VCaP (cell line): Measurements from ENCODE around the gene HSPB1.
A peak's percentile ranks its signal among the peaks of the same experiment; 100 is the strongest.

ENCODE experiments used
- H3K27ac ChIP-seq: fragments of 450-650 bp; 2 replicates; pipeline ENCODE4 v1.5.1; 2017
- CTCF ChIP-seq: fragments of 450-650 bp; conservative IDR thresholded peaks from 2 replicates; pipeline ENCODE4 v1.5.1; 2017; ENCODE audit warnings: mild to moderate bottlenecking, moderate library complexity

The HSPB1 gene

DNA sequence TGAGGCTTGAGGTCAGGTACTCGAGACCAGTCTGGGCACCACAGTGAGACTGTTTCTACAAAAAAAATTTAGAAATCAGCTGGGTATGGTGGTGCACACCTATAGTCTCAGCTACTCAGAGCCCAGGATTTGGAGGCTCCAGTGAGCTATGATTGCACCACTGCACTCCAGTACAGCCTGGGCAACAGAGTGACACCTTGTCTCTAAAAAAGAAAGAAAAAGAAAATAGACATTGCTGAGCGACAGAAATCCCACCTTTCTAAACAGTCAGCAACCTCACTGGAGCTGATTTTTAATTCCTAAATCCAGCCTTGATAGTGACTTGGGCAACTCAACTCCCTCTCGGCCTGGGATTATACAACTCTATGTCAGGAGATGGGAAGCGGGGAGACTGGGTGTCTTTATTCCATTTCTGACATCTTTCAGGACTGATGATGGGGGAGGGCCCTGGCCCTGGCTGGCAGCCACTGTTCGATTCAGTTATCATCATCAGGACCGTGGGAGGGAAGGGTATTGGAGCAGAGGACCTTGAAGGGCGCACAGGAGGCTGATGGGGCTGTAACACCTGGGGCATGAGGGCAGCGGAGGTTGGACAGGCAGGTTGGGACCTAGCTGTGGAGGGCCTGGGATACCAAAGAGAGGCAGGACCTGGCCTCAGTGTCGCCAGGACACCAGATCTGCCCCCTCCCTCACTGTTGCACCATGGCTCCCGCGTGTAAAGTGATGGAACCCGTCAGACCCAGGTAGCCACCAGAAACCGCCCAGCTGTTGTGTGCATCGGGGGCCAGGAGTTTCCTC, 14.7 kb downstream of the HSPB1 start:
- peak overlapping the region; percentile 93 for H3K27ac ChIP-seq
- TF ChIP-seq CTCF: no peak

GRCh38 chr7:76317782-76318487, 15.5 kb downstream of the HSPB1 start:
- H3K27ac ChIP-seq: peak overlapping the region; percentile 93
- TF ChIP-seq CTCF: no peak

- H3K27ac ChIP-seq: peak overlapping the region; percentile 93
- peak; percentile 38 for TF ChIP-seq CTCF
These were observed 16.2 kb downstream of the HSPB1 start for GRCh38 chr7:76318488-76319353.

DNA sequence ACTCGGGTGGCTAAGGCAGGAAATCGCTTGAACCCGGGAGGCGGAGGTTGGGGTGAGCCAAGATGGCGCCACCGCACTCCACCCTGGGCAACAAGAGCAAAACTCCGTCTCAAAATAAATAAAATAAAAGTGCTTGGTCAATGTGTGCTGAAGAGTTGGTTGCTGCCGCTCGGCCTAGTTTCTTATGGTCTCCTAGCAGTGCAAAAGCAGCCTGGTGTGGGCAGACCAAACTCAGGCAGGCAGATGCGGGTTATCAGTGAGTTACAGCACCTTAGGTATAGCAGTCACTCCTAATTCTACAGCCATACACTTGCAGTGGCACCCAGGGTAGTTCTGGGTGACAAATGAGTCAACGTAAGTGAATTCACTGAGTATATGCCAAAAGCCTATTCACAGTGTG, 22.6 kb downstream of the HSPB1 start:
- TF ChIP-seq CTCF: no peak

GRCh38 chr7:76325811-76326210, 23.3 kb downstream of the HSPB1 start:
- H3K27ac ChIP-seq: no peak overlapping the region
- TF ChIP-seq CTCF: no peak

More for the DNA sequence above, 22.6 kb downstream of the HSPB1 start:
- no peak overlapping the region for H3K27ac ChIP-seq

GRCh38 chr7:76326646-76327233, 24.3 kb downstream of the HSPB1 start:
- no peak overlapping the region for H3K27ac ChIP-seq
- no peak for TF ChIP-seq CTCF
